ENCODE results near the gene TMEM45A. TPM values are rescaled to one million over a fixed set of nuclear protein-coding genes. Genes with fewer than 3 reads are reported as not detected.

Gene TMEM45A
- total RNA-seq, 1 experiment from 2014 or later, result 48.5 TPM

- Histone ChIP-seq H3K27ac (no peak within 1 kb of the TSS), H3K4me3 (no peak within 1 kb of the TSS), H3K9me3 (replicated peaks) (no peaks in the 10 kb centered on the region), H3K36me3 (no peaks in the 10 kb centered on the region), H3K27me3 (replicated peaks) (no peaks in the 10 kb centered on the region), H3K4me1 (replicated peaks) (no peaks in the 10 kb centered on the region)
- no peak for DNase-seq (ENCODE audit: low read depth in 1 of 2, low spot score in 2 of 2)
Measured at GRCh38 chr3:100609305-100609704, 116.9 kb downstream of the TMEM45A start, which contains the start of gene ADGRG7. TSS of gene ADGRG7 (plus strand) at chr3:100609601. CDS start at chr3:100609857, 256 bp downstream.

GRCh38 chr3:100609963-100610362 is 117.5 kb downstream of the TMEM45A start:
- no peaks in the 10 kb centered on the region for H3K27me3 ChIP-seq (replicated peaks)
- no peaks in the 10 kb centered on the region for H3K36me3 ChIP-seq
- no peak for DNase-seq (ENCODE audit: low read depth in 1 of 2, low spot score in 2 of 2)
- H3K9me3 ChIP-seq (replicated peaks), result no peaks in the 10 kb centered on the region
- H3K4me1 ChIP-seq (replicated peaks), result no peaks in the 10 kb centered on the region
- no peak overlapping the region for H3K4me3 ChIP-seq
- H3K27ac ChIP-seq, result no peak overlapping the region

- no peaks in the 10 kb centered on the region for H3K36me3 ChIP-seq
- H3K27me3 ChIP-seq (replicated peaks), result no peaks in the 10 kb centered on the region
- no peaks in the 10 kb centered on the region for H3K4me1 ChIP-seq (replicated peaks)
- DNase-seq (ENCODE audit: low read depth in 1 of 2, low spot score in 2 of 2), result no peak
- no peak overlapping the region for H3K27ac ChIP-seq
- H3K4me3 ChIP-seq, result no peak overlapping the region
- no peaks in the 10 kb centered on the region for H3K9me3 ChIP-seq (replicated peaks)
Measured at GRCh38 chr3:100611221-100611620, 118.8 kb downstream of the TMEM45A start.

- H3K27me3 ChIP-seq (replicated peaks), result no peaks in the 10 kb centered on the region
- no peak overlapping the region for H3K4me3 ChIP-seq
- no peaks in the 10 kb centered on the region for H3K36me3 ChIP-seq
- no peaks in the 10 kb centered on the region for H3K9me3 ChIP-seq (replicated peaks)
- H3K27ac ChIP-seq, result no peak overlapping the region
- no peak for DNase-seq (ENCODE audit: low read depth in 1 of 2, low spot score in 2 of 2)
- no peaks in the 10 kb centered on the region for H3K4me1 ChIP-seq (replicated peaks)
Measured at GRCh38 chr3:100613721-100614390, 121.4 kb downstream of the TMEM45A start.

GRCh38 chr3:100614941-100615340 is 122.5 kb downstream of the TMEM45A start:
- no peak for DNase-seq (ENCODE audit: low read depth in 1 of 2, low spot score in 2 of 2)
- no peaks in the 10 kb centered on the region for H3K4me1 ChIP-seq (replicated peaks)
- no peak overlapping the region for H3K4me3 ChIP-seq
- H3K36me3 ChIP-seq, result no peaks in the 10 kb centered on the region
- H3K27ac ChIP-seq, result no peak overlapping the region
- H3K27me3 ChIP-seq (replicated peaks), result no peaks in the 10 kb centered on the region
- H3K9me3 ChIP-seq (replicated peaks), result no peaks in the 10 kb centered on the region

GRCh38 chr3:100615684-100616083 is 123.3 kb downstream of the TMEM45A start:
- DNase-seq (ENCODE audit: low read depth in 1 of 2, low spot score in 2 of 2), result no peak
- Histone ChIP-seq H3K27me3 (replicated peaks) (no peaks in the 10 kb centered on the region), H3K4me1 (replicated peaks) (no peaks in the 10 kb centered on the region), H3K9me3 (replicated peaks) (no peaks in the 10 kb centered on the region), H3K27ac (no peak overlapping the region), H3K4me3 (no peak overlapping the region), H3K36me3 (no peaks in the 10 kb centered on the region)

GRCh38 chr3:100621251-100621650 is 128.8 kb downstream of the TMEM45A start:
- no peaks in the 10 kb centered on the region for H3K9me3 ChIP-seq (replicated peaks)
- H3K27me3 ChIP-seq (replicated peaks), result no peaks in the 10 kb centered on the region
- no peak overlapping the region for H3K4me3 ChIP-seq
- H3K36me3 ChIP-seq, result no peaks in the 10 kb centered on the region
- no peak for DNase-seq (ENCODE audit: low read depth in 1 of 2, low spot score in 2 of 2)
- no peak overlapping the region for H3K27ac ChIP-seq
- no peaks in the 10 kb centered on the region for H3K4me1 ChIP-seq (replicated peaks)

Other genes with a start within 250 kb of the TMEM45A start
- 22.5 and 35.3 TPM in 2 replicates for gene TBC1D23, start 231.6 kb upstream of the TMEM45A start, total RNA-seq (2014; rRNA removed; shearing (Covaris generic))
- gene NIT2, start 157.9 kb upstream of the TMEM45A start, total RNA-seq (2014; rRNA removed; shearing (Covaris generic)), result 32.5 and 34.2 TPM in 2 replicates
- gene TOMM70, start 91.5 kb upstream of the TMEM45A start, total RNA-seq (2014; rRNA removed; shearing (Covaris generic)), result 55.6 and 58.5 TPM in 2 replicates
- gene LNP1, start 91.1 kb upstream of the TMEM45A start, total RNA-seq (2014; rRNA removed; shearing (Covaris generic)), result 1.6 and 4.1 TPM in 2 replicates
- gene ADGRG7, start 117.0 kb downstream of the TMEM45A start, total RNA-seq (2014; rRNA removed; shearing (Covaris generic)), result not detected in 2 replicates
- 60.2 and 85.8 TPM in 2 replicates for gene TFG, start 216.9 kb downstream of the TMEM45A start, total RNA-seq (2014; rRNA removed; shearing (Covaris generic))